ENCODE results near the gene EFNA5. TPM values are rescaled to one million over a fixed set of nuclear protein-coding genes. Genes with fewer than 3 reads are reported as not detected.
A peak's percentile ranks its signal among the peaks of the same experiment; 100 is the strongest.
"Not testable (repeated sequence)": the region's sequence is repeated elsewhere in the genome, so short reads cannot be mapped to it uniquely, and the experiment has no call there.

The EFNA5 gene
- total RNA-seq, 1 experiment from 2014 or later: 12.0 TPM

DNA sequence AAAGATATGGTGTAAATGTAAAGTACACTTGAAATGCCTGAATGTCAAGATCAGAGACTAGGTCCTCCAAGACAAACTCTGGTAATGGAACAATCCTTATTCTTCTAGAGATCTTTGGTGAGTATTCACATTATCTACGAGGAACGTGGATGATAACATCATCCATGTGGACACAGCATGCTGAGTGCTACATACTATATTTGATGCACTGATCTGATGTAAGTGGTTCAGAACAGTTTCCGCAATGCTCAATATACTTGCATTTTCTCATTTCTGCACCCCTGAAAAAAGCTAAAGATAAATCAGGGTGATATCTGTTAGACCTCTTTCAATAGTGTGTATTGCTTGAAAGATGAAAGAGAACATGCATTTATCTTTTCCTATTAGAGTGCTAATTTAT lies 226.8 kb downstream of the EFNA5 start:
- DNase-seq (ENCODE audit: low read depth): no peak
- in situ Hi-C loops (cut with HindIII; ENCODE audit: low pct_unique_long_range_greater_than_20kb, low sequenced_read_pairs): no loop called here

DNA sequence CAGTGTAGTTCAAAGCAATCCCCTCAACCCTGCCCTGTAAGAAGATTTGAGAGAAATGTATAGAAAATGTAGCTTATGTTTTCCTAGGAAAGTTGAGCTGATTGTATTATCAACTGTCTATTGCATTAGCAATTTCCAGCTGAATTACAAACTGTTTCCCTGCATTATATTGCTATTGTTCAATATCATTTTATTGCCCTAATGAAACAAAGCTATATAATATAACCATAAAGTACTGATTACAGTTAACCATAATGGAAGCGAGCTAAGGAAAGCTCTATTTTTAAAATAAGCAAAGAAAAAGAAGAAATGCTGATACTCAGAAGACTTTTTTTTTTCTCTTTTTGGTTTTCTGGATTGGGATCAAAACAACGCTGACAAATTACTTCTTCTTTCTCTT lies 228.3 kb downstream of the EFNA5 start:
- in situ Hi-C loops (cut with HindIII; ENCODE audit: low pct_unique_long_range_greater_than_20kb, low sequenced_read_pairs): no loop called here
- DNase-seq (ENCODE audit: low read depth): no peak

DNA sequence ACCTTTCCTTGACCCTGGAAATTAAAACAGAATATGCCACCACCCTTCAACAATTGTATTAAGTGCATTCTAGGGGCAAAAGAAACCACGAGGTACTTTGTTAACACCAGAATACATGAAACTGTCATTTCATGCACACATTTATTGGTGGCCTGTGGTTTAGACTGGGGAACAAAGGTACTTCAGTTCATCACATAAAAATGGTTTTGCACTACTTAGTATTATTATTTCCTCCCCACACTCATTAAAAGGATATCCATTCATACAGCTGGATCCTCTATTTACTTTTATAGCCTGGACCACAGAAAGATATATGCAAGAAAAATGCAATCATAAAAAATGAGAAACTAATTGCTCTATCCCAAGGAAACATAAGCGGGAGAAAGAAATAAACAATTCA lies 230.9 kb downstream of the EFNA5 start:
- in situ Hi-C loops (cut with HindIII; ENCODE audit: low pct_unique_long_range_greater_than_20kb, low sequenced_read_pairs): no loop called here
- DNase-seq (ENCODE audit: low read depth): no peak

DNA sequence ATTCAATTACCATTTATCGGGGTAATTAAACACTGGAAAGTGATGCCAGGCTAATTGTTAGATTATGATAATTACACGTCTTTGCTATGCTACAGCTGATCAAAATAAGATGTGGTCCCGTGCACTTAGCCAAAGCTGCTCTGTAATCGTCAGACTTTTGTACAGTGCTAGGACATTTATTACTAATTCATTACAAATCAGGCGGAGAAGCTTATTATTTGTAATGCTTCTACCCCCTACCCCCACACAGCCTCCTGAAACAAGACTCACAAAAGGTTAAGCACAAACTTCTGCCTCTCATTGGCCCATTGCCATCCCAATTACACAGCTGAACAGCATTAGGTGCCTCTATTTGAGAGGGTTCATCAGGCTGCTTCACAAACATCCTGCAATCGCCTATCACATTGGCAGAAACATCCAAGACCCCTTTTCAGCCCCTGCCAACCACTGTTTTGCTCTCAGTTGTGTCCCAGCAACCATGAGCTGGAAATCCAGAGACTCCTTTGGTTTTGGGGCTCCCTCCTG lies 232.7 kb downstream of the EFNA5 start:
- in situ Hi-C loops (cut with HindIII; ENCODE audit: low pct_unique_long_range_greater_than_20kb, low sequenced_read_pairs): no loop called here

DNA sequence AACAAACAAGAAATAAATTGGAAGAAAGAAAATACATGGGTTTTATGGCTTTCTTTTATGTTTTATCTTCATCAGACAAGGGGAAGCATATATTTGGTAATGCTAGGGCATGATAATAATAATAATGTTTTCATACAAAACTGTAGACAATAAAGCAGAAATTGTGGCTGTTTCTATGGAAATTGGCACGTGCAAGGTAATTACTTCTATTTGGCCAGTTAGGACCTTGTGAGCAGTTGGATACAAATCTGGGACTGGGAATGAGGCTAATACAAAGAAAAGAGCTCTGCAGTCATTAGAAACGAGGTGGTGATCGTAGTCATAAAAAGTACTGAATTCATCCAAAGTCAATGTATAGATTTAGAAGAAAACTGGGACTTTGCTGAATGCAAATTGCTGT lies 233.6 kb downstream of the EFNA5 start:
- no peak for DNase-seq (ENCODE audit: low read depth)
- in situ Hi-C loops (cut with HindIII; ENCODE audit: low pct_unique_long_range_greater_than_20kb, low sequenced_read_pairs): no loop called here

More for the DNA sequence above, 232.7 kb downstream of the EFNA5 start:
- DNase-seq (ENCODE audit: low read depth): no peak

DNA sequence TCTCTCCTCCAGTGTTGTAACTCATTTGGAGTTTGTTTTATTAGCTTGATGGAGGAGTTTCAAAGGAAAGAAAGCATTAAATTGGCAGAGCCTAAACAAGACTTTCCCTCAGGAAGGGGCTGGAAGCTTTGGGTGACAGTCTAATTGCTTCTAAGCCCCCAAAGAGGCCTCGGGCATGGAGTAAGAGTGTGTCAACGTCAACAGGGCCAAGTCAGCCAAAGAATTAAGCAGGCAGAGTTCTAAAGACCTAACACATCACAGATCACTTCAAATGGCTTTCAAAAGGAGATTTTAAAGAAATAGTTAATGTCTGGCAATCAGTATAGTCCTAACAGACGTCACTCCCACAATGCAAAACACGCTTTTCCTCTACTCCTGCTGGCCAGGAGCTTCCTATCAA lies 234.5 kb downstream of the EFNA5 start:
- DNase-seq (ENCODE audit: low read depth): no peak
- in situ Hi-C loops (cut with HindIII; ENCODE audit: low pct_unique_long_range_greater_than_20kb, low sequenced_read_pairs): no loop called here

DNA sequence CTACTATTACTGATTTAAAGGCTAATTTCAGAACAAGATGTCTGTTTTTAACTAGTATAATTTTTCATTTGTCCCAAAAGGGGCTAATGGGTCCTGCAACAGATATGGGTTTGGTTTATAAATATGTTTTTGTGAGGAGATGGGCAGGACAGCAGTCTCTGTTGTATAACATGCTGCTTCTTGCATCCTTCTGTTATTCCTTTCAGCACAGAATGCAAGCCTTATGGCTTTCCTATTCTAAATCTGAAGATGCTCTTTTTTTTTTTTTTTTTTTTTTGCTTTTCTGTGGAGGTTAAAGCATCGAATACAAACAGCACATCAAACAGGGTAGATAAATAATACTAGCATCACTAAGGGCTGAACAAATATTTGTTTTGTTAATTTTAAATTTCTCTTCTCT lies 235.7 kb downstream of the EFNA5 start:
- DNase-seq (ENCODE audit: low read depth): no peak
- in situ Hi-C loops (cut with HindIII; ENCODE audit: low pct_unique_long_range_greater_than_20kb, low sequenced_read_pairs): no loop called here

DNA sequence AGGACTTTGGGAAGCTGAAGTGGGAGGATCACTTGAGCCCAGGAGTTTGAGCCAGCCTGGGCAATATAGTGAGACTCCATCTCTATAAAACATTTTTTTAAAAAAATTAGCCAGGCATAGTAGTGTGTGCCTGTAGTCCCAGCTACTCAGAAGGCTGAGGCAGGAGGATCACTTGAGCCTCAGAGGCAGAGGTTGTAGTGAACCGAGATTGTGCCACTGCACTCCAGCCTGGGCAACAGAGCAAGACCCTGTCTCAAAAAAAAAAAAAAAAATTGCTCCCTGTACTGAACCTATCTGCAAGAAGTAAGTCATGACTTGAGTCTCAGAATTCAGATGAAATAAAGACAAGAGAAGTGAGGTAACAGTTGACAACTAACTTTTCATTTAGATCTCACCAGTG lies 237.1 kb downstream of the EFNA5 start:
- in situ Hi-C loops (cut with HindIII; ENCODE audit: low pct_unique_long_range_greater_than_20kb, low sequenced_read_pairs); DNase-seq (ENCODE audit: low read depth): not testable (repeated sequence)

DNA sequence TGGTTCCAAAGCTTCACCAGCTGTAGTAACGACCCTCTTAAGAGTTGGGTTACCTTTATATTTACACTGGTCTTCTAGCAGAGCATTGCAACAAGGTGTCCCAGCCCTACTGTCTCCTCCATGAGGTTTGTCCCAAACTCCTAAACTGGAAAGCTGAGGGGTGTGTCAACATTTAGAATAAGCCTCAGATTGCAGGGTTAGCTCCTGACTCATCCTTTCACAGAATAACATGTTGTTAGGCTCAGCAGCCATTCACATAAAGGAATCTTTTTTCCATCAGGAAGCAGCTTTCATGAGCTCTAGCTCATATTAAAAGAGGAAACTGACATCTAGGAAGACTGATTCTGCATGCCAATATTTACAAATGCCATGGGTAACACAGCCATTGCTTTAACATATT lies 238.7 kb downstream of the EFNA5 start:
- DNase-seq (ENCODE audit: low read depth): no peak
- in situ Hi-C loops (cut with HindIII; ENCODE audit: low pct_unique_long_range_greater_than_20kb, low sequenced_read_pairs): no loop called here

DNA sequence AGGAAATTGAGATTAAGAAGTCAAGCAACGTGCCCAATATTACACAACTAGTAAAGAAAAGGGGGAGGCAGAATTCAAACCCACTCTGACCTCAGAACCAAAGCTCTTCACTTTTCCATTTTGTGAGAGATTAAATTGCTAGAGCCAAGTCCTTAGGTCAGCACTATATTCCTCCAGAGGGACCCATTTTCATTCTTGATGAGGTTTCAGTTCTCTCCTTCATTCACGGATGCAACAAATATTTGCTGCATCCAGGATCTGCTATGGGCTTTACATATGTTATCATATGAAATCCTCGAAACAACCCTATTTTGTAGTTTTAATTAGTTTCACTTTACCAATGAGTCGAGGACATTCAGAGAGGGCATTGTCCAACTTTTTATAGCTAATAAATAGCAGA lies 239.2 kb downstream of the EFNA5 start:
- in situ Hi-C loops (cut with HindIII; ENCODE audit: low pct_unique_long_range_greater_than_20kb, low sequenced_read_pairs): no loop called here

DNA sequence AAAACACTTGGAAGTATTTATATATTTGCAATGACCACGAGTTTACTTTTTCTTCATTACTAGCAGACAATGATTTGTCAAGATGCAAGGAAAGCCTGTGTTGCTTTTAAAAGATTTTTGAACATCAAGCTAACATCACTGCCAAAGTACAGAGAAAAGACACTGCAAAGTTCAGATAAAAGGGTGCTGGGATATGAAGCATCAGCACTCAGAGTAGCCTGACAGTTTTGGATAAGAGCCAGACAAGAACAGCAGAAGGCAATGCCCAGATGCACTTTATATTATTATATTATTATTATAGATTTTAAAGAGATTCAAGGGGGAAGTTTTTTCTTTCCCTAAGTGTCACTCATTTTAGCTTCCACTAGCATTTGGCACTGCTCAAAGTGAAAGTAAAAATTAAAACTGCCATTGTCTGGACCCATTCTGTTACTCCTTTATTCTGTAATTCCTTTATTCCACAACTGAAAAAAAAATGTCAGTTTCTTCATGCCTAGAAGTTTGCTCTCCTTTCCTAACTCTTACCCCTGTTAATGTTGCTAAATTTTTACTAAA lies 240.6 kb downstream of the EFNA5 start:
- no peak for DNase-seq (ENCODE audit: low read depth)
- in situ Hi-C loops (cut with HindIII; ENCODE audit: low pct_unique_long_range_greater_than_20kb, low sequenced_read_pairs): no loop called here

More for the DNA sequence above, 239.2 kb downstream of the EFNA5 start:
- DNase-seq (ENCODE audit: low read depth): no peak

DNA sequence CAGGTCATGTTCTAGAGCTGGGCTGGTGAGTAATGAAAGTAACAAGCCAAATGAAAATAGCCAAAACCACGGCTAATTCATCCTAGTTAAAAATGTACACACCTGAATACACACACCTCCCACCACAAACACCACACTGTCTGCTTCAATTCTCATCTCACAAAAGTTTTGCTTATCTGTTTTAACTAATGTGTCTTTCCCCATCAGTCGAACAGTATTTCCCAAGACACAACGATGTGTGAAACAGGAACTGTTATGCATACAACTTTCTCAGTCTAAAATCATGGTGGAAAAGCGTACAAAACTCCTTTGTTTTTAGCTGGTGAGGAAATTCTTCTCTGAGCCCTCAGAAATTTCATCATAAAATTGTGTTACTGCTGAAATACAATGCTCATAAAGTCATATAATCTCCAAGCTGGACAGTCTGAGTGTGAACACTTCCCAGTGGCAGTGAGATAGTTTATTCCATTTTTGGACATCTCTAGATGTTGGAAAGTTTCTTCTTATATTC lies 242.4 kb downstream of the EFNA5 start:
- DNase-seq (ENCODE audit: low read depth): no peak
- in situ Hi-C loops (cut with HindIII; ENCODE audit: low pct_unique_long_range_greater_than_20kb, low sequenced_read_pairs): no loop called here

DNA sequence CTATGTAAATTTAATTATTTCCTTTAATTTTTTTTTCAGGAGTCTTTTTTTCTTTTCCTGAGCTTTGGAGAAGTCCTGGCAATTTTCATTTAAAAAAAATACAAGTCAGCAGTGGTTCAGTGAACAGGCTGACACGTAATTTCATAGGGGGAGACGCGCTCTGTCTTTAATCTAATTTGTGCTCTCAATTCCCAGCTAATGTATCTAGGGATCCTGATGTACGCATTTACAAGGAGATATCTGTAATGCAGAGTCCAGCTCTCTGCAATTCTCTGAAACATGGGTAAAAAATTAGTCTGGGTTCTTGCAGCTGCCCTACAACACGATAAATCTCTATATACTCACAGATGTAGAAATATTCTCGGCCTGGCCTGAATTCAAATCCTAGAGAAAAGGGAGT lies 243.9 kb downstream of the EFNA5 start:
- in situ Hi-C loops (cut with HindIII; ENCODE audit: low pct_unique_long_range_greater_than_20kb, low sequenced_read_pairs): no loop called here

DNA sequence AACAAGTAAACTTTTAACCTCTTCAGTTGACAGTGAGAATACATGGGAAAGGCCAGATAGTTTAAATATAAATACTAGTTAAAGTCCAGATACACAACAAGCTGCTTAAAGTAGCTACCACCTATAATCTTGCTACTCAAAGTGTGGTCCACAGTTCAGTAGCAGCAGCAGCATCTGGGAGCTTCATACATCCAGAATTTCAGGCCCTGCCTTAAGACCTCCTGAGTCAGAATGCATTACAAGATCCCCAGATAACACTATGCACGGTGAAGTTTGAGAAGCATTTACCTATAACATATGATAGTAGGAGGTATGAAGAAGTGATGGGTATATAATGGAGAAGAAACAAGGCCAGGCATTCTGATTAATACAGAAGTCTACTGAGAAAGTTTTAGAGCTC lies 244.5 kb downstream of the EFNA5 start:
- in situ Hi-C loops (cut with HindIII; ENCODE audit: low pct_unique_long_range_greater_than_20kb, low sequenced_read_pairs): no loop called here
- no peak for DNase-seq (ENCODE audit: low read depth)

More for the DNA sequence above, 243.9 kb downstream of the EFNA5 start:
- DNase-seq (ENCODE audit: low read depth): no peak

DNA sequence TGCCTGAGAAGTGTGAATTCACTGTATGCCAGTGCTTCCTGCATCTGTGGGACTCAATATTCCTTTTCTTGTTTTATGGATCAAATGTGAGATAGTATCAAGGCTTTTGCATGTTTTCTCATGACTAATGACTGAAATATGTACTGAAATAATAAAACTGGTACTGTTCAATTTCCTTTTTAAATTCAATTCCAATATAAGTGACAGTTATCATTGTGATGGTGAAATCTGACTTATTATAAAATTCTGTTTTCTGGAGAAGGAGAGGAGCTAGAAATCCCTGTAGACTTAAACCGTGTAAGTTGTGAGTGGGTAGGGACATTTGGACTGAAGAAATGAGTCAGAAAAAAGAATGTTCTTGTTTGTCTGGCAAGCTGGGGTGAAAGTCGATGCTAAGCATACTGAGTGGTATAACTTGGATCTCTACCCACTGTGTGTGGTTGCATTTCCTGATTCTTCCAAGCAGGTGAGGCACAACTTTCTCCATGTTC lies 245.2 kb downstream of the EFNA5 start:
- in situ Hi-C loops (cut with HindIII; ENCODE audit: low pct_unique_long_range_greater_than_20kb, low sequenced_read_pairs): no loop called here
- DNase-seq (ENCODE audit: low read depth): peak; percentile 60

DNA sequence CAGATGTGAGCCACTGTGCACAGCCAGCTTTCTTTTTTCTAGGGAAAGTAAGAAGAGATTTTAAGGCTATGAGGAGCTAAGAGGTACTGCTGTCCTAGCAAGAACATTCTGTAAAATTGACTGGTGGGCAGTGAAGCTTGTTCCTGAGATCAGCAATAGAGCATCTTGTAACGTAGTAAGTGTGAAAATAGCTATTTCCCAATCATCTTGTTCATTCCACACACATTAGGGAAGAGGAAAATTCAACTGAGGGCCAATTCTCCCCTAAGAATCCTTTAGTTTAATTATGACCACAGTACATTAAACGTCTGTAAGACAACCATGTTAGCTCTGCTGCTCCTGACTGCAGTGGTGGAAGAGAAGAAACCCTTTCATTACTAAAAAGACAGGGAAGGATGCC lies 246.2 kb downstream of the EFNA5 start:
- no peak for DNase-seq (ENCODE audit: low read depth)
- in situ Hi-C loops (cut with HindIII; ENCODE audit: low pct_unique_long_range_greater_than_20kb, low sequenced_read_pairs): no loop called here

DNA sequence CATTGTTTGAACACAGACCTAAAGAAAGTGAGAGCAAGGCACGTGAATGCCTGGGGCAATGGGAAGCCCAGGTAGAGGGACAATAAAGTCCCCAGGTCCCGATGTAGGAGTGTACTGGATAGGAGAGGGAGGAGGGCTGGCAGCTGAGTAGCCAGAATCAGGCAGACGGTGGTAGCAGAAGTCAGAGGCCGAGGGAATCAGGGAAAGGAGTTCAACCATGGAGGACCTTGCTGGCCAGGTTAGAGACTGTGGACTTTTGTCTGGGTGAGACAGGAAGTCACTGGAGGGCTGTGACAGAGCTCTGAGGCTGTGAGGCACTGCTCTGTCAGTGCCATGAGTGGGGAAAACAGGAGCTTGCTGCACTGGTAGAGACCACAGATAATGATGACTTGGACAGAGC lies 248.2 kb downstream of the EFNA5 start:
- in situ Hi-C loops (cut with HindIII; ENCODE audit: low pct_unique_long_range_greater_than_20kb, low sequenced_read_pairs): no loop called here

DNA sequence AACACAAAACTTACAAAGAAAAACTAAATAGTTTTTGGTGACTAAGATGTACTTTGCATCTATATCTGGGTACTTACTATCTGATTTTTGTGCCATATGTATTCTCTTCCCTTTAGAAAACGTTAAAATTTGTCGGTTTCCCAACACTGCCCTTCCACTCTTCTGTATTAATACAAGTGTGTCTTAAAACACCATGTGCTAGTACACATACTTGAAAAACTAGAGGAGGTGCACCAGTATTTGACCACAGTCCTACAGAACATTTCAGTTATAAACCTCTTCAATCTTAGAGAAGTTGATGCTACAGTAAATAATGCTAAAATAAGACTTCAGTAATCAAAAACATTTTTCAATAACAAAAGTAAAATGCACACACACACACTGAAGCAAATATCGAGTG lies 251.2 kb downstream of the EFNA5 start:
- in situ Hi-C loops (cut with HindIII; ENCODE audit: low pct_unique_long_range_greater_than_20kb, low sequenced_read_pairs): no loop called here
- DNase-seq (ENCODE audit: low read depth): no peak

More for the DNA sequence above, 248.2 kb downstream of the EFNA5 start:
- DNase-seq (ENCODE audit: low read depth): no peak

DNA sequence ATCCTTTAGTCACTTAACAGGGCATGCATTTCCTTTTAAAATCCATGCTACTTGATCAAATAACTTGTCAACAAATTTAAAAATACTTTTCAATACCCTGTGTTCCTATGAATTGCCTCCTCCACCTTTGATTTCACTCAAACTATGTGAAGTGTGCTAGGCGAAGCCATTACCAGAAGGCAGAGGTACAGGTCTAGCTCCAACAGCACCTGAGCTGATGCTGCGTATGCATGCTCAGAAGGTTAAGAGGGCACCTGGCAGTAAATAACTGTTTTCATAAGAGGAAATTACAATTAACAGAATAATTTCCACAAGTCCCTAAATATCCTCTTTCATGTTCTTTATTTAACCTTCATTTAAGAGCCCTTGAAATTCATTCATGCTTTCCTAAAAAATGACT lies 251.8 kb downstream of the EFNA5 start:
- DNase-seq (ENCODE audit: low read depth): no peak
- in situ Hi-C loops (cut with HindIII; ENCODE audit: low pct_unique_long_range_greater_than_20kb, low sequenced_read_pairs): no loop called here

DNA sequence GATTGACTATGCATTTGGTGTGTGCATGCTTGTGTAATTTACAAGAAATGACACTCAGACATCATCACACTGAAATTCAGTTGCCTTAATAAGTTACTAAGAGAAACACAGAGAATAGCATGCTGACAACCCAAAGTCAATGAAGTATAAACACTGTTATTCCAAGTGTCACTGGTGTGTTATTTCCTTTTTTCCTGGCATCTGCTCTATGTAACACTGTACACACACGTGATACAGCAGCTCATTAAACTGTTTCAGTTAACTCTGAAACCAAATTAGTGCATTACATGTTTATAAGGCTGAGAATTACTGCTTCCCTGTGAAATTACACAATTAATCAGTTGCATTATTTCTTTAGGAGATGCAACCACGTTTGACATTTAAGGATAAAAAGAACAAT lies 252.7 kb downstream of the EFNA5 start:
- in situ Hi-C loops (cut with HindIII; ENCODE audit: low pct_unique_long_range_greater_than_20kb, low sequenced_read_pairs): no loop called here
- peak; percentile 74 for DNase-seq (ENCODE audit: low read depth)
